Stimulated activated CD4-positive, alpha-beta T cell treated with anti-CD3 and anti-CD28 coated beads, Interleukin-15, amount 100 ng/mL, for 48 hours (primary cell): Measurements from ENCODE around the gene CXCL17.
"Not testable (repeated sequence)": the region's sequence is repeated elsewhere in the genome, so short reads cannot be mapped to it uniquely, and the experiment has no call there.

Experiments used
- DNase-seq, 2 donors: peaks; one replicate each; pipeline ENCODE4 v3.0.0-alpha.2; 2020; ENCODE audit warnings: low read depth in 2 of 2

Gene CXCL17

DNA sequence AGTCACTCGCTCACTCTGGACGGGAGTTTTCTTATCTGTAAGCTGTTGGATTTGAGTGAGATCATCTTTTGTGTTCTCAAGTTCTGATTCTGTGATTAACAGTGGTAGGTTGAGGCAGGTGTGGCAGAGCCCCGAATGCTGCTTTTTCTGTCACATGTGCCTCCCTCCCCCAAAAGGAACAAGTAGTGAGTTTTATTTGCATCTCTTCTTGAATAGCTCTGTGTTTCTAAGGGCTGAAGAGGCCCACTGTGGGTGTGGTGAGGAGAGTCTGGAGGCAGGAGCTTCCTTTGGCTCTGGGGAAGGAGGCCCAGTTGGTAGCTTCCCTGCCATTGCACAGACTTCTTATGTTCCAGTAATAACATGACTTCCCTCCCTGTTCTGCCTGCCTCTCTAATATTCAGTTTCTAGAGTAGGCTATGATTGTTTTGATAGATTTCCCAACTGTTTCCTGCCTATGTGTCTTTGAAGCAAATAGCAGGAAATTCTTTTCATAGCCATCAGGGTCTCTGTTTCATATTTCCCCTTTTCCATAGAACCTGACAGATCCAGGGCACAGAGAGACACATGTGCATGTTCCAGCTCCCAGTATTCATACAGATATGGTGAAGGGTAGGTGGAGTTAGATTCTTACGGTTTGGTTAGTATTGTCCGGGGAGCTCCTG, 23.9 kb upstream of the CXCL17 start:
- no peak for DNase-seq

DNA sequence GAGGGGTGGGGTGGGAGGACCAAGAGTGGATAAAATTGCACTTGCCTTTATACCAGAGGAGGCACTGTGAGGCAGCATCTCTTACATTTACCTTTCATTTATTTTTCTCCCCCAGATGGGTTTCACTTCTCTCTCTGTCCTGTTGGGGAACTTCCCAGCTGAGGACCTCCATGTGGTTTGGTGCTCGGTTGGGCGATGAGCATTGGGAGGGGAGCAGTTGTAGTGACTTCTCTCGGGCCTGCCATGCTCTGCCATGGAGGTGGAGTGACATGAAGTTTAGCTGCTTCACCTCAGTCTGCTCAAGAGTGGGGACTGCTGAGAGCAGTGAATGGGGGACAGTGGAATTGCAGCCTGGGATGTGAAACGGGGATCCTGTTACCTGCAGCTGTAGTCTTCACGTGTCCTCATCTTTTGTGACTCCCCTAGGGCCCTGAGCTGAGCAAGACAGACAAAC, 23.1 kb upstream of the CXCL17 start:
- no peak for DNase-seq

- no peak for DNase-seq
Measured at GRCh38 chr19:42461700-42462324, 19.1 kb upstream of the CXCL17 start.

DNA sequence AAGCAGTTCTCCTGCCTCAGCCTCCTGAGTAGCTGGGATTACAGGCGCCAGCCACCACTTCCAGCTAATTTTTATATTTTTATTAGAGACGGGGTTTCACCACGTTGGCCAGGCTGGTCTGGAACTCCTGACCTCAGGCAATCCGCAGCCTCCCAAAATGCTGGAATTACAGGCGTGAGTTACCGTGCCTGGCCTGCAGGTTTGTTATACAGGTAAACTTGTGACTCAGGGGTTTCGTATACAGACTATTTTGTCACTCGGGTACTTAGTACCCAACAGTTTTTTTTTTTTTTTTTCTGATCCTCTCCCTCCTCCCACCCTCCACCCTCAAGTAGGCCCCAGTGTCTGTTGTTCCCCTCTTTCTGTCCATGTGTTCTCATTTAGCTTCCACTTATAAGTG, 18.5 kb upstream of the CXCL17 start:
- DNase-seq: not testable (repeated sequence)

DNA sequence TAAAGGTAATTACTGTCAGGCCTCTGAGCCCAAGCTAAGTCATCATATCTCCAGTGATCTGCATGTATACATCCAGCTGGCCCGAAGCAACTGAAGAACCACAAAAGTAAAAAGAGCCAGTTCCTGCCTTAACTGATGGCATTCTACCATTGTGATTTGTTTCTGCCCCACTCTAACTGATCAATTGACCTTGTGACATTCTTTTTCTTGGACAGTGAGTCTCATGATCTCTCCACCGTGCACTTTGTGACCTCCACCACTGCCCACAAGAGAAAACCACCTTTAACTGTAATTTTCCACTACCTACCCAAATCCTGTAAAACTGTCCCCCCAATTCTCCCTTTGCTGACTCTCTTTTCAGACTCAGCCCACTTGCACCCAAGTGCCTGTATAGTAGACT, 17.2 kb upstream of the CXCL17 start:
- no peak for DNase-seq

DNA sequence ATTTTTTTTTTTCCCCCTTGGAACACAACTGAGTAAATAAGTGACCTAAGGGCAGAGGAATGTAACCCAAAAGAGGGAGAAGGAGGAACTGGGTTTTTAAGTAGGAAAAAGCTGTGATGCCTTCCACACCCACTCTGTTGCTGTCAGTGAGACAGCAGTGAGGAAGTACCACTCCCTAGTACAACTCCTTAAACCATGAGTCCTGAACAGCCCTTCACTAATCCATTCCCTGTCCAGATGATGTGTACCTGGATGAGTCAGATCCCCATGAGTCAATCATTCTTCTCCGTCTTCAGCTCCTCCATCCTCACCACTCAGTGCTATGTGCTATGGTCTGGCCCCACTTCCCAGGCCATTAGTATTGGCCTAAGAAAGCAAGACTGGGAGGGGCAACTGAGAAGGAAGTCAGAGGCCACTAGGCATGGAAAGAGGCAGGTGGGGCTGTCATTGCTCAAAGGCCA, 12.9 kb upstream of the CXCL17 start:
- no peak for DNase-seq

DNA sequence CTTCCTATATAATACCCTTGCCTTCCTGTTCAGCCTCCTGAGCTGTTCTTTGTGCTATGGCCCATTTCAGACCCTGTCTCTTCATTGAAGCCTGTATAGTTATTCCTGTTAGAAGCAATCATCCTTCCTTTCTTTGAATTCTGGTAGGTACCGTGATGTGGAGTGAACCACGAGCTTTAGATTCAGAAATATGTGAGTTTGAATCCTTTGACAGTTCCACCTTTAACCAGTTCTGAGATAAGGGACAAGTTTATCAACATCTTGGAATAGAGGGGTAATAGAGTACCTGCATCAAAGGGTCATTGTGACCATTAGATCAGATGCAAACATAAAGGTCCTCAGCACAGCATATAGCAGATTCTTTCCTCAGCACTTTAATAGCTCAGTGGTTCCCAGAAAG, 12.3 kb upstream of the CXCL17 start:
- DNase-seq: no peak

- DNase-seq: no peak
Measured at GRCh38 chr19:42452590-42452989, 9.8 kb upstream of the CXCL17 start.

DNA sequence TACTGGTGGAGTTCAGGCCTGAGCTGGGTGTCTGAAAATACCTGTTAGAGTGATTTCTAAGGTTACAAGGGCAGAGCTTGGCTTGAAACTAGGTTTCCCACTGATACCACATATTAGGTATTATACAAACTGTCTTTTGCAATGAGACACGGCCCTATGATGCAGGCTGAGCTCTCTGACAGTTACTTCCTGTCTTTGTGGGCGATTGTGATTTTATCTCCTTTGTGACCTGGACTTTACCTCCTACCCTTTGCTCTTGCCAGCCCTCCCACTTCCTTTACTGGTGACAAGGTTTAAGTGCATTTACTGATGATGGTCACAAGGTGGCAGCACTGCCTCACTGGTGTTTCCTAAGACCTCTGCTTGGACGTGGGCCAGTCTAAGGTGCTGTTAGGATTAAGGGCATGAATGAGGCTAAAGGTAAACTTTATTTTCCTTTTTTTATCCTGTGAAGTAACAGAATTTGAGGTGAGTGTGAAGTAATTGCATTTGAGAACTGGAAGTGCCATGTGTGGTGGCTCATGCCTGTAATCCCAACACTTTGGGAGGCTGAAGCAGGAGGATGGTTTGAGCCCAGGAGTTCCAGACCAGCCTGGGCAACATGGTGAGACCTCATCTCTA, 7.7 kb upstream of the CXCL17 start:
- peak; percentile 59 to 61 for DNase-seq

GRCh38 chr19:42448306-42448705, 5.6 kb upstream of the CXCL17 start:
- DNase-seq: not testable (repeated sequence)

GRCh38 chr19:42445948-42446347, 3.2 kb upstream of the CXCL17 start:
- no peak for DNase-seq

- DNase-seq: no peak
Measured at GRCh38 chr19:42443944-42444398, 1.2 kb upstream of the CXCL17 start.

DNA sequence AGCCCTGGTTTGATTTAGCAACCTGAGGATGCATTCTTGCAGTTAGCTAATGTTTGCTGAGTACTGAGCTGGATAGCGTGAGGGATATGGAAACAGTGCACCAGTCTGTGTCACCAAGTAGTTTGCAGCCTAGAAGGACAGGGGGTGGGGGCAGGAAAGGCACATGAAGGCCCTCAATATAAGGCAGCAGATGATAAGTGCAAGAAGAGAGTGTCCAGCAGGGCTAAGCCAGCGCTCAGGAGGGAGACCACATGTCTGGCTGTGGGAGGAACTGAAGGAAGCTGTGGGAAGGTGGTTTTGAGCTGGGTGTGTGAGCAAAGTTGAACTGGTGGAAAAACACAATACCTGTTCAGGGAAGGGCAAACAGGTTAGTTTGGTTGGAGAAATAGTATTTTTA, 1.7 kb downstream of the CXCL17 start:
- no peak for DNase-seq

GRCh38 chr19:42440357-42441048, 2.2 kb downstream of the CXCL17 start:
- peak; percentile 64 to 80 for DNase-seq

DNA sequence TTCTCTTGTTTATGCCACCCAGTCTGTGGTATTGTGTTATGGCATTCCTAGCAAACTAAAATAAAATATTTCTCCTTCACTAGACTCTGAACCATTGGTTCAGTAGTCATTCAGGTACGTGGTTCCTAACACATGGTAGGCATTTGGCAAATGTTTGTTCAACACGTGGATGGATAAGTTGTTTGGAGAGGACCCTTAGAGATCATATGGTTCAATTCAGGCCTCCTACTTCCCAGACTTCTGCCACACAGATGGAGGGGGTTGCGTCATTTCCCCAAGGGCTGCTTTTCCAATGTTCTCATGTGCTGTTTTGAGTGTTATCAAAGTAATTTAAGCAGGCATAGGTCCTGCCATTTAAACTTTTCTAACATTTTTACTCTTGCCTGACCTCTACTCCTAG, 6.7 kb downstream of the CXCL17 start:
- DNase-seq: no peak

DNA sequence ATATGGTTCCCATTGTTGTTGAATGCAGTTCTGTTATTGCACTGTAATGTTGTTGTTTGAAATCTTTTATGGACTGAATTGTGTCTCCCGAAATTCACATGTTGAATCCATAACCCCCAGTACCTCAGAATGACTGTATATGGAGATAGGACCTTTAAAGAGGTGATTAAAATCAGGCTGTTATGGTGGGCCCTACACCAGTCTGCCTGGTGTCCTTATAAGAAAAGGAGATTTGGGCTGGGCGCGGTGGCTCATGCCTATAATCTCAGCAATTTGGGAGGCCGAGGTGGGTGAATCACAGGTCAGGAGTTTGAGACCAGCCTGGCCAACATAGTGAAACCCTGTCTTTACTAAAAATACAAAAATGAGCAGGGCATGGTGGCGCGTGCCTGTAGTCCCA, 7.4 kb downstream of the CXCL17 start:
- no peak for DNase-seq

DNA sequence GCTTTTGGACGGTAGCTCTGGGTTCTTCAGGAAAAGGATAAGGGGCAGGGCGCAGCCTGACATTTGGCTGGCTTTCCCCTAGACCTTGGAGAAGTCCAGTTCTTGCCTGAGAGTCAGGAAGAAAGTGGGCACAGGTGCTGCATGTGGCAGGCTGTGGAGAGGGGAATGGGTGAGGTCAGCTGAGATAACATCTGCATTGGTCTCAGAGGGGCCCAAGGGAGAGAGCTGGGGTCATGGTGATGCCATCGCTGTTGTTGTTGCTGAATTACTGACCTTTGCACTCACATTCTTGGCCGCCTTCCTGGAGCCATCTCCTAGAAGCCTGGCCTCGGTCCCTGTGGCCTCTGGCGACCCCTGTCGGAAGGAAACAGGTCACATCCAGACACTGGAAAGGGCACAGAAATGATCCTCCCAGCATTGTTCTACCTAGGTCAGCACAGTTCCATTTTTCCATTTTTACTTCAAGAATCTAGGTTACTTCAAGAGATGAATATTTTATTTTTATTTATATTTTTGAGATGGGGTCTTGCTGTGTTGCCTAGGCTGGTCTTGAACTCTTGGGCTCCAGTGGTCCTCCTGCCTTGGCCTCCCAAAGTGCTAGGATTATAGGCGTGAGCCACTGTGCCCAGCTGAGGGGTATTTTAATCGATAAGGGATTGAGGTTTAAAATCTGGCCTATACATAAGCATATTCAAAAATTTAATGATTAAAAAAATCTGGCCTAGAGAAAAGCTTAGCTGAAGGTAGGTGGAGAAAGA, 9.1 kb downstream of the CXCL17 start:
- peak; percentile 30 to 58 for DNase-seq

- no peak for DNase-seq
Measured at GRCh38 chr19:42431486-42431885, 11.3 kb downstream of the CXCL17 start.

DNA sequence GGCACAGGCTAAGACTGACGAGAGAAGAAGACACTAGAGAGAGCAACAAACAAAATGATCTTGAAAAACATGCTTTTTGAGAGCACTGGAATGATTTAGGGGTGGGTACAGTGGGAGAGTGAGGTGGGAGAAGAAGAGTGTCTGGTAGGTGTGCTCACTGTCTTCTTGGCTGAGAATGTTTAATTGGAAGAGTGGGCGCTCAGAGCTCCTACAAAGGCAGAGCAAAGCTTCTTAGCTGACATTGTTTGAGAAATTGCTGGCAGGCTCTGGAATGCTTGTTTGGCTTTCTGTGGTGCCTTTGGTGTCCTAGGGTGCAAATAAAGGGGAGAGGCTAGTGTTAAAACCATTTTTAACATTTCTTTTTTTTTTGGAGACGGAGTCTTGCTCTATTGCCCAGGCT, 14.1 kb downstream of the CXCL17 start:
- DNase-seq: no peak

- DNase-seq: no peak
Measured at GRCh38 chr19:42427313-42427712, 15.4 kb downstream of the CXCL17 start, which contains the start of gene LIPE. LIPE (minus strand) TSS chr19:42427388; CDS start chr19:42427149, 239 bp downstream.

GRCh38 chr19:42426643-42427042, 16.1 kb downstream of the CXCL17 start:
- no peak for DNase-seq

DNA sequence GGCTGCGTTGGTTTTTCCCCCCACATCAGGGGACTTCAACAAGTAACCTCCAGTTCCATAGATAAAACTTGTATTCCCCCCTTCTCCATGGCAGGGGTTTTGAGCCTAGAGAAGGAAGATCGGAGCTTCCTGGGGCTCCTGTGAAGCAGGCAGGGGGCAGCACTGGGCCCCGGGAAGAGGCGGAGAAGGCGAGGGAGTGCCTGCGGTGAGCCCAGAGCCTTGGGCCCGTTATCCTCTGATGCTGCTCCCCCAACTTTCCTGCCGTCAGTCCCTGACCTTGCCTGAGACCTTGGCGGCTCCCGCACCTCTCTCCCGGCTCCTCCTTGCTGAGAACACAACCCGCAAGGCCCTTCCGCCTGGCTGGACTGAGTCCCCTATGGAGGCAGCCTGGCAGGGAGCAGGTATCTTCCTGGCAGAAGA, 18.0 kb downstream of the CXCL17 start:
- DNase-seq: no peak
